GM21576 (cell line): ENCODE measurements around the gene ACTR1A.
"Not testable (repeated sequence)": the region's sequence is repeated elsewhere in the genome, so short reads cannot be mapped to it uniquely, and the experiment has no call there.

Experiments used
- ATAC-seq: cut with Tn5 transposase; IDR thresholded peaks from one replicate; pipeline ENCODE4 v1.9.1; 2021; ENCODE audit warnings: mild to moderate bottlenecking, moderate library complexity; ENCODE audit not compliant: unreplicated experiment

The ACTR1A gene

GRCh38 chr10:102517553-102517952, 15.0 kb upstream of the ACTR1A start:
- no peak for ATAC-seq

GRCh38 chr10:102515724-102516123, 13.2 kb upstream of the ACTR1A start:
- no peak for ATAC-seq

- ATAC-seq, result no peak
Observed at GRCh38 chr10:102514487-102515311, 12.2 kb upstream of the ACTR1A start.

GRCh38 chr10:102511583-102512274, 9.2 kb upstream of the ACTR1A start:
- peak; percentile 89 for ATAC-seq

GRCh38 chr10:102509387-102509786, 6.9 kb upstream of the ACTR1A start:
- ATAC-seq, result no peak

- ATAC-seq, result no peak
Observed at GRCh38 chr10:102508506-102508905, 6.0 kb upstream of the ACTR1A start.

DNA sequence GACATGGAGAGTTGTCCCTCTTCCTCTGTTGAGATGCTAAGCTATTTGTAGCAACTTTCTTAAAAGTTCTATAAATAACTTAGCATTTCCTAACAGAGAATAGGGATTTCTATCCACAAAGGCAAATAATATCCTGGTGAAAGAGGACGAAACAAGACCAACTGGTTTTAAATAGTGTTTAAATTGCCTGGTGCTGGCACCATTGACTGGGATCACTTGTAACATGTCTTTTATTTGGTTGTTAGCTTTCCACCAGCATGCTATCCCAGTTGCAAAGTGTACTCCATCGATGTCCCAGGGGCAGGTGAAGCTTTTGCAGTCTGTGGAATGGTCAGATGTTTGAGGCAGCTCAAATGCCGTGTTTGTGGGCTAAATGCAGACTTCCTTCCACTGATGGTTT, 5.0 kb upstream of the ACTR1A start:
- ATAC-seq, result no peak

GRCh38 chr10:102505462-102506115, 3.1 kb upstream of the ACTR1A start:
- no peak for ATAC-seq

DNA sequence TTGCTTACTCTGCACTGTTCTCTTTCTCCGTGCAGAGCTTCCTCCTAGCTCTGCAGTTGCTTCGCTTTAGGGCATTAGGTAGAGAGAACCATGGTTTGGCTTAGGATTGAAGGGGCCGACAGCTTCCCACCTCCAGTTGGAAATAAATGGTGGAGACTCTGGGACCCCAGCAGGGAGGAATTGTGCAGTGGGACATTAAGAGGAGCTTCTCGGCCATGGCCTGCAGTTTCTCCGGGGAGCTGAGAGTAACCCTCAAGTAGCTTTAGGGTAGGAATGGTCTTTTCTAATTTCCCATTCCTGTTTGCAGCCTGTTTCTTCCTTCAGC, 2.4 kb upstream of the ACTR1A start:
- no peak for ATAC-seq

DNA sequence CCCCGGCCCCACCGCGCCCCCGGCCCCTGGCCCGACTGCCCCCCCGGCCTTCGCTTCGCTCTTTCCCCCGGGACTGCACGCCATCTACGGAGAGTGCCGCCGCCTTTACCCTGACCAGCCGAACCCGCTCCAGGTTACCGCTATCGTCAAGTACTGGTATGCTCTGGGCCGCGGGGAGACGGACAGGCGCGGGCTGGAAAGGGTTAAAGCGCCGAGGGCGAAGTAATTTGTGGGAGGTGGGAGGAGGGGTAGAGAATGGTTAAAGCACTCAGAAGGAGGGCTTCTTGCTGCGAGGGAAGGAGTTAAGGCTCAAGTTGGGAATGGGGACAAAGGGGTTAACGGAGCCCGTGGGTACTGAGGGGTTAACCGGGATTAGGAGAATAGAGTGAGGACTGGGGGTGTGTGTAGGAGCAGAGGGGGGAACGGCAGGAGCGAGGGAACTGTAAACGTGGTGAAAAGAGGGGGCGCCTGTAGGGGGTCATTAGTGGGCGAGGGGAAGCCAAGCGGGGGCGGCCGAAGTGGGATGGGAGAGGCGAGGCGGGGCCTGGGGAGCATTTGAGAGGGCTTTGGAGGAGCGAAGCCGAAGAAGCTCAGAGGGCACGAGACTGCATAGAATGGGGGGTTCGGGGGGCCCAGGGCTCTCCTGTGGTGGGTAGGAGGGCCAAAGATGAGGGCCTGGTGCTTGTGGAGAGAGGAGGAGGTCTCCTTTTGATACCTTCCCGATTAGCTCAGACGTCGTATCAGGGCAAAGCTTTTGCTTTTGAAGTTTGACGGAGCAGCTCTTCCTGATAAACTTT, 1.9 kb upstream of the ACTR1A start:
- no peak for ATAC-seq

DNA sequence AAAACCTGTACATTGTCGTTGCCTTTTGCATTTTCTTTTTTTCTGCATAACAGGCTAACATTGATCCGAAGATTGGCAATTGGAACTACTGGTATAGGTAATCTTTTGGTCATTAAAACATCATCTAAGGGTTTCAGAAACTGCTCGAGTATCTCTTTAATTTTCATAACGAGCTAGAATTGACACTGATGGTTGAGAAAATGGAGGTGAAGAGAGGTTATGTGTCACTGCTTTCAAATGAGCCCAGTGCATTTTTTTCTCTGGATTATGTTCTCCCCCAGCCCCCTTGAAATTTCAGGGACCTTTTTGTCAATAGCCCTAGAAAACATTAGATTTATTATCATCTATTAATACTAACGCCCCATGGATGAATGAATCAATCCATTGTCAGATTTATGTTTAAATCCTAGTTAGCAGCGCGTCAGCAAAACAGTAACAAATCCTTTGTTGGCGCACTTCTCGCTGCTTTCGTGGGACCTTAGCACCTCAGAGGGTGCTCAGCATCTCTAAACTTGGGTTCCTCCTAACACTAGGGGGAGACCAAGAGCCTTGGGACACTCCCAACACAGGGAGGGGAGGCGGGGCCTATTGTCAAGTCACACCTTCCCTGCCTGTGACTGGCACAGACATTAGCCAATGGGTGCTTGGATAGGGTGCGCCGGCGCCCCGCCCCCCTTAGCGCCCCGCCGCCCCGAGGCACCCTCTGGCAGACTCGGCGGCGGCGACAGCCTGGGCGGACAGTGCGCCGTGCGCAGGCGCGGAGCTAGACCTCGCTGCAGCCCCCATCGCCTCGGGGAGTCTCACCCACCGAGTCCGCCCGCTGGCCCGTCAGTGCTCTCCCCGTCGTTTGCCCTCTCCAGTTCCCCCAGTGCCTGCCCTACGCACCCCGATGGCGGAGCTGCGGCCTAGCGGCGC, 1.0 kb upstream of the ACTR1A start, which contains the start of gene SUFU:
SUFU (plus strand) TSS at position 709 of the 915 bp plus-strand sequence; CDS start at position 890, 181 bp downstream.
- ATAC-seq, result peak; percentile 53

DNA sequence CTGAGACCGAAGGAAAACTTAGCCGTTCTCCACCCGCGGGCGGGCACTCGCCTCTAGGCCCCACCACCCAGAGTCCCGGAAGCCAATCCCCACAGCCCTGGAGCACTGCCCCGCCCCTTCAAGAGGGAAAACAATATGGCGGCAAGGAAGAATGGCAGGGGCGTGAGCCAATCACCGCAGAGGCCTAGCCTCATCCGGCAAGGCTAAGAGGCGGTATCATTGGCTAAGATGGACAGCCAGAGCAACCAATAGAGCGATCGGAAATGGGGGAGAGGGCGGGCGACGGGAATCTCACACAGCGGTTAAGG, 529 bp downstream of the ACTR1A start:
- peak; percentile 70 for ATAC-seq

GRCh38 chr10:102501201-102502028, 1.1 kb downstream of the ACTR1A start:
- no peak for ATAC-seq

GRCh38 chr10:102500686-102501085, 1.8 kb downstream of the ACTR1A start:
- ATAC-seq, result not testable (repeated sequence)

GRCh38 chr10:102499356-102499755, 3.2 kb downstream of the ACTR1A start:
- ATAC-seq, result no peak

DNA sequence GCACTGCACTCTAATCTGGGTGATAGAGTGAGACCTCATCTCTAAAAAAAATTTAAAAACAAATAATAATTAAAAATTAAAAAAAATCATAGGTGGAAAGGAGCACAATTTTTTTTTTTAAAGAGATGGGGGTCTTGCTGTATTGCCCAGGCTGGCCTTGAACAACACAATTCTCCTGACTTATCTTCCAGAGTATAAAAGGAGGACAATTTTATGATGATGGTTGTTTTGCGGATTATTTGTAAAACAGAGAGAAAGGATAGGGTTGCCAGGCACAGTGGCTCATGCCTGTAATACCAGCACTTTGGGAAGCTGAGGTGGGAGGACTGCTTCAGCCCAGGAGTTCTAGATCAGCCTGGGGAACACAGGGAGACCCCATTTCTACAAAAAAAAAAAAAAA, 5.0 kb downstream of the ACTR1A start:
- no peak for ATAC-seq

GRCh38 chr10:102493771-102494170, 8.7 kb downstream of the ACTR1A start:
- ATAC-seq, result no peak

DNA sequence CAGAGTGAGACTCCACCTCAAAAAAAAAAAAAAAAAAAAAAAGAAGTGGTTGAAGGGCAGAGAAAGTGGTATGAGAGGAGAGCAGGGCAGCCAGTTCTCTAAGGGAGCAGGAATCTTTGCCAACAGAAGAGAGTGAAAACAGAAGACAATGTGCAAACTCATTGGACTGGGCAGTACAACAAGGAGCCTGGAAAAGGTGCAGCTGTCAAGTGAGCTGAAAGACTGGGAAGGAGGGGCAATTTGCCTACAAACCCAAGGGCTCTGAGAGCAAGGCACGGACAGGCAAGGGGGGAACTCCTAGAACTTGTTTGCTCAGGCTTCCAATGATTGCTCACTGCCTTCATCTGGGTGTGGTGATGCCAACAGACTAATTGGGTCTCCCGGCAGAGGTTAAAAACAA, 9.5 kb downstream of the ACTR1A start:
- ATAC-seq, result no peak

GRCh38 chr10:102492344-102492939, 10.1 kb downstream of the ACTR1A start:
- ATAC-seq, result no peak
